ENCODE data around the gene C11orf71. TPM values are rescaled to one million over a fixed set of nuclear protein-coding genes. Genes with fewer than 3 reads are reported as not detected.
A peak's percentile ranks its signal among the peaks of the same experiment; 100 is the strongest.

Gene C11orf71, protein sequence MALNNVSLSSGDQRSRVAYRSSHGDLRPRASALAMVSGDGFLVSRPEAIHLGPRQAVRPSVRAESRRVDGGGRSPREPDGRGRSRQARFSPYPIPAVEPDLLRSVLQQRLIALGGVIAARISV
- 2.2 to 3.7 TPM (median 2.9 TPM) in 3 replicates for total RNA-seq
- long read RNA-seq, transcript C11orf71-202 (1 exons, 1,980 nt): major isoform, 6 of 6 reads
- long read RNA-seq, partial matches to known transcripts: 0 of 6 reads
- long read RNA-seq, other reads (novel, unspliced or antisense): 0 of 6 reads

GRCh38 chr11:114400216-114400914, at the start of gene C11orf71, which contains the start of gene RBM7:
TSS of gene C11orf71 (minus strand) at chr11:114400511. CDS start at chr11:114400331, 180 bp downstream.
TSS of gene RBM7 (plus strand) at chr11:114400666. CDS start at chr11:114400672, 6 bp downstream.
- peak; percentile 98 for DNase-seq (ENCODE audit: low spot score)
- TF ChIP-seq, protein P1, sequence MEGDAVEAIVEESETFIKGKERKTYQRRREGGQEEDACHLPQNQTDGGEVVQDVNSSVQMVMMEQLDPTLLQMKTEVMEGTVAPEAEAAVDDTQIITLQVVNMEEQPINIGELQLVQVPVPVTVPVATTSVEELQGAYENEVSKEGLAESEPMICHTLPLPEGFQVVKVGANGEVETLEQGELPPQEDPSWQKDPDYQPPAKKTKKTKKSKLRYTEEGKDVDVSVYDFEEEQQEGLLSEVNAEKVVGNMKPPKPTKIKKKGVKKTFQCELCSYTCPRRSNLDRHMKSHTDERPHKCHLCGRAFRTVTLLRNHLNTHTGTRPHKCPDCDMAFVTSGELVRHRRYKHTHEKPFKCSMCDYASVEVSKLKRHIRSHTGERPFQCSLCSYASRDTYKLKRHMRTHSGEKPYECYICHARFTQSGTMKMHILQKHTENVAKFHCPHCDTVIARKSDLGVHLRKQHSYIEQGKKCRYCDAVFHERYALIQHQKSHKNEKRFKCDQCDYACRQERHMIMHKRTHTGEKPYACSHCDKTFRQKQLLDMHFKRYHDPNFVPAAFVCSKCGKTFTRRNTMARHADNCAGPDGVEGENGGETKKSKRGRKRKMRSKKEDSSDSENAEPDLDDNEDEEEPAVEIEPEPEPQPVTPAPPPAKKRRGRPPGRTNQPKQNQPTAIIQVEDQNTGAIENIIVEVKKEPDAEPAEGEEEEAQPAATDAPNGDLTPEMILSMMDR (IDR thresholded peaks at IDR 0.05): peak; percentile 42
- H3K4me1 Mint-ChIP-seq (ENCODE audit: low read depth): peaks cover 44% of the 10 kb centered on the region
- H3K27ac Mint-ChIP-seq (ENCODE audit: unreplicated experiment): peak within 1 kb of the TSS; percentile 100
- H3K27me3 Mint-ChIP-seq (ENCODE audit: low read depth): no peaks in the 10 kb centered on the region
- H3K36me3 Mint-ChIP-seq (ENCODE audit: low read depth): peaks cover 10% of the 10 kb centered on the region
- H3K4me3 Mint-ChIP-seq (ENCODE audit: unreplicated experiment): peak within 1 kb of the TSS; percentile 98
- H3K9me3 Mint-ChIP-seq (ENCODE audit: low read depth): no peaks in the 10 kb centered on the region

DNA sequence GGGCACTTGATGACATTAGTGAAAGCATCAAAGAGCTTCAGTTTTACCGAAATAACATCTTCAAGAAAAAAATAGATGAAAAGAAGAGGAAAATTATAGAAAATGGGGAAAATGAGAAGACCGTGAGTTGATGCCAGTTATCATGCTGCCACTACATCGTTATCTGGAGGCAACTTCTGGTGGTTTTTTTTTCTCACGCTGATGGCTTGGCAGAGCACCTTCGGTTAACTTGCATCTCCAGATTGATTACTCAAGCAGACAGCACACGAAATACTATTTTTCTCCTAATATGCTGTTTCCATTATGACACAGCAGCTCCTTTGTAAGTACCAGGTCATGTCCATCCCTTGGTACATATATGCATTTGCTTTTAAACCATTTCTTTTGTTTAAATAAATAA, 49.5 kb upstream of the C11orf71 start:
- TF ChIP-seq, protein P1 (IDR thresholded peaks at IDR 0.05): no peak
- no peak for DNase-seq (ENCODE audit: low spot score)
- H3K27me3 Mint-ChIP-seq (ENCODE audit: low read depth): no peaks in the 10 kb centered on the region
- H3K27ac Mint-ChIP-seq (ENCODE audit: unreplicated experiment): peak overlapping the region; percentile 74
- peaks cover 29% of the 10 kb centered on the region for H3K36me3 Mint-ChIP-seq (ENCODE audit: low read depth)
- peaks cover 50% of the 10 kb centered on the region for H3K4me1 Mint-ChIP-seq (ENCODE audit: low read depth)
- H3K9me3 Mint-ChIP-seq (ENCODE audit: low read depth): peaks cover 5% of the 10 kb centered on the region
- no peak overlapping the region for H3K4me3 Mint-ChIP-seq (ENCODE audit: unreplicated experiment)

DNA sequence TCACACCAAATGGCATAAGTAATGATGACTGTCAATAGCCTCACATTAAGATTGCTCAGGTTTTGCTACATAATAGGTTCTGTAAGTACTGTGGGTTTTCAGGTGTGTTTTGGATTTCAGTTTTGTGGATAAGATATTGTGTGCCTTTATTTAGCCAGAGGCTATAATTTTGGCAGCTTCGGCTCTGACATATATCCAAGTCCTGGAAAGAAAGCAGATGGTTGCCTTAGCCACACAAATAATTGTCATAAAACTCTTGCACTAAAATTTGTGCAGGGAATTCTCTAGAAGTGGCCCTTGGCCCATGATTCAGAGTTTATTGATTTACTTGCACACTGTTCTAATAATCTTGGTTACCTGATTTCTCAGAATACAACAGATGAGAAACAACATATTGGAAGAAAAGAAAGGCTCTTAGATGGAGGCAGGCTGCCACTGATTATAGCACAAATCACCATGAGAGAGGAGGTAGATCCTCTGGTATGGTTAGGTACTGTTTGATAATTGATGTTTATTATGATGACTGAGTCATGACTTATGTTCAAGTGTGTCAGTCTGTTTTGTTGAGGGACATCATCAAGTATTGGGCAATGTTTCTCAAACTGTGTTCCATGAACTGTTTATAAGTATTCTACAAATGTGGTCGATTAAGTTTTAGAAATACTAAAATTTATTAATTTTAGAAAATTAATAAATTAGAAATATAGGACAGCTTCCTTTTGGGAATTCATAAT, 48.6 kb upstream of the C11orf71 start:
- no peaks in the 10 kb centered on the region for H3K27me3 Mint-ChIP-seq (ENCODE audit: low read depth)
- peaks cover 5% of the 10 kb centered on the region for H3K9me3 Mint-ChIP-seq (ENCODE audit: low read depth)
- DNase-seq (ENCODE audit: low spot score): no peak
- no peak overlapping the region for H3K4me3 Mint-ChIP-seq (ENCODE audit: unreplicated experiment)
- H3K27ac Mint-ChIP-seq (ENCODE audit: unreplicated experiment): peak overlapping the region; percentile 98
- TF ChIP-seq, protein P1 (IDR thresholded peaks at IDR 0.05): no peak
- H3K36me3 Mint-ChIP-seq (ENCODE audit: low read depth): peaks cover 35% of the 10 kb centered on the region
- H3K4me1 Mint-ChIP-seq (ENCODE audit: low read depth): peaks cover 60% of the 10 kb centered on the region

- peak overlapping the region; percentile 44 for H3K4me3 Mint-ChIP-seq (ENCODE audit: unreplicated experiment)
- TF ChIP-seq, protein P1 (IDR thresholded peaks at IDR 0.05): no peak
- peak overlapping the region; percentile 98 for H3K27ac Mint-ChIP-seq (ENCODE audit: unreplicated experiment)
- H3K9me3 Mint-ChIP-seq (ENCODE audit: low read depth): peaks cover 5% of the 10 kb centered on the region
- peaks cover 70% of the 10 kb centered on the region for H3K4me1 Mint-ChIP-seq (ENCODE audit: low read depth)
- H3K36me3 Mint-ChIP-seq (ENCODE audit: low read depth): peaks cover 27% of the 10 kb centered on the region
- no peak for DNase-seq (ENCODE audit: low spot score)
- H3K27me3 Mint-ChIP-seq (ENCODE audit: low read depth): no peaks in the 10 kb centered on the region
Observed at GRCh38 chr11:114447892-114448291, 47.6 kb upstream of the C11orf71 start.

DNA sequence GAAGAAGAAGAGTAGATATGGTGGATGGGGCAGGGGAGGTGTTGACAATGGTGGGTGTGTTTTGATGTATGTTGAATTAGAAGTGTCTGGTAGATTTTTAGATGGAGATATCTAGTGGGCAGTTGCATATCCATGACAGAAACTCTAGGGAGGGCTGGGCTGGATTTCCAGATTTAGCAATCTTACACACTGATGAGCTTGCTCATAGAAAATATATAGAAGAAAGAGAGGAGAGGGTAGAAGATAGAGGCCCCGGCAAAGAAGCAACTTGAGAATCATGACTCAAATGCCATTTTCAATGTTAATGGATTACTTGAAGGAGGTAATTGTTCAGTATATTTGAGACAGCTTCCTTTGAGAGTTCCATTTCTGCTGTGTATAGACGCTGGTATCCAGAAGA, 47.1 kb upstream of the C11orf71 start:
- Mint-ChIP-seq H3K27me3 (ENCODE audit: low read depth) (no peaks in the 10 kb centered on the region), H3K36me3 (ENCODE audit: low read depth) (peaks cover 27% of the 10 kb centered on the region), H3K27ac (ENCODE audit: unreplicated experiment) (peak overlapping the region; percentile 98), H3K4me3 (ENCODE audit: unreplicated experiment) (peak overlapping the region; percentile 44), H3K4me1 (ENCODE audit: low read depth) (peaks cover 73% of the 10 kb centered on the region), H3K9me3 (ENCODE audit: low read depth) (peaks cover 5% of the 10 kb centered on the region)
- TF ChIP-seq, protein P1 (IDR thresholded peaks at IDR 0.05): no peak
- DNase-seq (ENCODE audit: low spot score): no peak

Measured in chondrocyte (in vitro differentiated cells).